ENCODE results near the gene TP53BP2.

GRCh38 chr1:223771814-223772770, 73.7 kb downstream of the TP53BP2 start:
- TF ChIP-seq POLR2AphosphoS5 (IDR thresholded peaks at IDR 0.05; ENCODE audit: low read depth, low read length) = no peak
- TF ChIP-seq POLR2A (IDR thresholded peaks at IDR 0.05; ENCODE audit: low read depth, low read length) = no peak
- TF ChIP-seq TAF1 (IDR thresholded peaks at IDR 0.05; ENCODE audit: borderline replicate concordance, low read depth, low read length) = no peak

All from GM12892 (cell line).